GM13976 (cell line): Measurements from ENCODE around the gene SLC26A6.

Experiments used
- DNase-seq: peaks from one replicate; pipeline ENCODE4 v3.0.0; 2012; ENCODE audit warnings: low spot score
- in situ Hi-C: fragments of 300-500 bp; cut with MboI; formaldehyde crosslinking; loops from one replicate; pipeline ENCODE4 v1.12.0; 2022; ENCODE audit warnings: low sequenced_read_pairs, mixed read lengths, inconsistent platforms; ENCODE audit not compliant: unreplicated experiment
- TF ChIP-seq, protein P1 (sequence below): IDR thresholded peaks from 2 replicates; pipeline ENCODE4 v1.5.1; 2012; ENCODE audit warnings: borderline replicate concordance, mild to moderate bottlenecking; ENCODE audit not compliant: insufficient read depth; ENCODE audit errors: extremely low read depth, missing control alignments, control extremely low read depth

SLC26A6 gene

GRCh38 chr3:48660800-48661400 lies 25.6 kb upstream of the SLC26A6 start:
- in situ Hi-C loops: no loop called here
- no peak for DNase-seq
- TF ChIP-seq, protein P1, sequence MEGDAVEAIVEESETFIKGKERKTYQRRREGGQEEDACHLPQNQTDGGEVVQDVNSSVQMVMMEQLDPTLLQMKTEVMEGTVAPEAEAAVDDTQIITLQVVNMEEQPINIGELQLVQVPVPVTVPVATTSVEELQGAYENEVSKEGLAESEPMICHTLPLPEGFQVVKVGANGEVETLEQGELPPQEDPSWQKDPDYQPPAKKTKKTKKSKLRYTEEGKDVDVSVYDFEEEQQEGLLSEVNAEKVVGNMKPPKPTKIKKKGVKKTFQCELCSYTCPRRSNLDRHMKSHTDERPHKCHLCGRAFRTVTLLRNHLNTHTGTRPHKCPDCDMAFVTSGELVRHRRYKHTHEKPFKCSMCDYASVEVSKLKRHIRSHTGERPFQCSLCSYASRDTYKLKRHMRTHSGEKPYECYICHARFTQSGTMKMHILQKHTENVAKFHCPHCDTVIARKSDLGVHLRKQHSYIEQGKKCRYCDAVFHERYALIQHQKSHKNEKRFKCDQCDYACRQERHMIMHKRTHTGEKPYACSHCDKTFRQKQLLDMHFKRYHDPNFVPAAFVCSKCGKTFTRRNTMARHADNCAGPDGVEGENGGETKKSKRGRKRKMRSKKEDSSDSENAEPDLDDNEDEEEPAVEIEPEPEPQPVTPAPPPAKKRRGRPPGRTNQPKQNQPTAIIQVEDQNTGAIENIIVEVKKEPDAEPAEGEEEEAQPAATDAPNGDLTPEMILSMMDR: no peak

DNA sequence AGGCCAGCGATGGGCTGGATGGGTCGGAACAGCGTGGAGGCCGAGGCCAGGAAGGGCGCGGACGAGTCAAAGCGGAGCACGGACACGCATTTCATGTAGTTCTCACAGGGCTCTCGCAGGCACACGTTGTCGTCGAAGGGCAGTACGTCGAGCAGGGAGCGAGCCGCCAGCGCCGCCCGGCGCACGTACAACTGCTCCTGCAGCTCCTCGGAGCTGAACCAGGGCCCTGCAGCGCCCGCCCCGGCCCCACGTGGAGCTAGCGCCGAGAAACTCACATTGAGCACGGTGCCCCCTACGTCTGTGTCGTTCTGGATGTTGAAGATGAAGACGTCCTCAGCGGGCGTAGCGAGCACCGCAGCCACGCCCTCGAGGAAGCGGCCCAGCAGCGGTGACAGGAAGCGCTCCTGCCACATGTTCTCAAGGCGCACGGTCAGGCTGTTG lies 21.6 kb upstream of the SLC26A6 start:
- TF ChIP-seq, protein P1: no peak

DNA sequence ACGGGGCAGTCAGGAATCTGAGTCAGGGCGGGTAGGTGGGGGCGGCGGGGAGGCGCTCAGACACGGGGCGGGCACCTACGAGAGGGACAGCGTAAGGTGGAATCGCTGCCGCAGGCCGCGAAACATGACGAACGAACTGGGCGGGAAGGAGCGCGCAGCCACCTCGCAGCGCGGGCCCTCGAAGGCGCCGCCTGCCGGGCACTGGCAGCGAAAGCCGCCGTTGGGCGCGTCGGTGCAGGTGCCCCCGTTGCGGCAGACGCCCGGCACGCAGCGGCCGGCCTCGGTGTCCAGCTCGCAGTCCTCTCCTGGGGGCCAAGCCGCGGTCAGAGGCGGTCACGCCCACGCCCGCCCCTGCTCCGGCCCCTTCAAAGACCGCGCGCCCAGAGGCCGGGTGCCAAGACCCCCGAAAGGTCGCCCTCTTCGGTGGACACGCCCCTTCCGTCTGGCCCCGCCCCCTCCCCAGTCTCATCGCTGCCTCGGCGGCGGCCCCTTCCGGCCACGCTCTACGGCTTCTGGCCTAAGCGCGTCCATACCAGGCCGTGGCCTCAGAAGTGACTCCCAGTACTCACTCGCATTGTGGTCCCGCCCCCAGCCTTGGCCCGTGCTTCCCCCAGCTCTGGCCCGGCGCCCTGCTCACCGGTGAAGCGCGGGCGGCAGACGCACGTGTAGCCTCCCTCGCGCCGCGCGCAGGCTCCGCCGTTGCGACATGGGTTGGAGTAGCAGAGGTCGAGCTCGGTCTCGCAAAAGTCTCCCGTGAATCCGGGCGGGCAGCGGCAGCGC lies 21.0 kb upstream of the SLC26A6 start:
- TF ChIP-seq, protein P1: peak; percentile 80
- DNase-seq: peak; percentile 92
- in situ Hi-C loops: no loop called here

More for the DNA sequence above, 21.6 kb upstream of the SLC26A6 start:
- in situ Hi-C loops: no loop called here
- no peak for DNase-seq

DNA sequence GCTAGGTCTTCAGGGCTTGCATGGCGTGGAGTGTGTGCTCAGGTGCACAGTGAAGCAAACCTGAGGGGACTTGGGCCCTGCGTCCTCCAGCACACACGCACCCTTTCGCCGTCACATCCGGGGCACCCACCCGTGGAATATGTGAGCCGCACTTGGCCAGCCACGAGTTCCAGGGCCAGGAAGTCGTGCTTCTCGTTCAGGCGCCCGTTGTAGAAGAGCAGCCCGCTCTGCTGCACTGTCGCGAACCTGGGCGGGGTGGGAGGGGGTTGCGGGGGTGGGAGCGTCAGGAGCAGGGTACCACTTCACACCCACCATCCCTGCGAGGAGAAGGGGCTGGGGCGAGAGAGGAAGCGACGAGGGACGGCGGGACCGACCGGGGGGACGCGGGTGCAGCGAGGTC lies 20.3 kb upstream of the SLC26A6 start:
- TF ChIP-seq, protein P1: no peak
- peak; percentile 65 for DNase-seq
- in situ Hi-C loops: no loop called here

DNA sequence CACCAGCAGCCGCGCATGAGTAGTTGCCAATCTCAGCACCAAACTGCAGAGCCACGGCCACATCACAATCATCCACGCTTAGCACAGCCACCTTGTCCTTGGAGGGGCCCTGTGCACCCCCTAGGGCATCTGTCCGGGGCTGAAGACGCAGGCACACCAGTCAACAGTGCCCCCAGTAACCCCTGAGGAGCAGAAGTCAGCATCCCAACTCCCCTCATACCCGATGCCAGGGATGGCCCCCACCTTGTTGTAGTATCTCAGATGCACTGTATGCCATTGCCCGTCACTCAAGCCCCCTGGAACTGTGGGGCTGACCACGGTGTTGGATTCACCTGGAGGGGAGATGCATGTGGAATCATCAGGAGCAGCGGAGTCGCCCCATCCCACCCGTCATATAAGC lies 19.8 kb upstream of the SLC26A6 start:
- in situ Hi-C loops: no loop called here
- TF ChIP-seq, protein P1: no peak
- DNase-seq: no peak

DNA sequence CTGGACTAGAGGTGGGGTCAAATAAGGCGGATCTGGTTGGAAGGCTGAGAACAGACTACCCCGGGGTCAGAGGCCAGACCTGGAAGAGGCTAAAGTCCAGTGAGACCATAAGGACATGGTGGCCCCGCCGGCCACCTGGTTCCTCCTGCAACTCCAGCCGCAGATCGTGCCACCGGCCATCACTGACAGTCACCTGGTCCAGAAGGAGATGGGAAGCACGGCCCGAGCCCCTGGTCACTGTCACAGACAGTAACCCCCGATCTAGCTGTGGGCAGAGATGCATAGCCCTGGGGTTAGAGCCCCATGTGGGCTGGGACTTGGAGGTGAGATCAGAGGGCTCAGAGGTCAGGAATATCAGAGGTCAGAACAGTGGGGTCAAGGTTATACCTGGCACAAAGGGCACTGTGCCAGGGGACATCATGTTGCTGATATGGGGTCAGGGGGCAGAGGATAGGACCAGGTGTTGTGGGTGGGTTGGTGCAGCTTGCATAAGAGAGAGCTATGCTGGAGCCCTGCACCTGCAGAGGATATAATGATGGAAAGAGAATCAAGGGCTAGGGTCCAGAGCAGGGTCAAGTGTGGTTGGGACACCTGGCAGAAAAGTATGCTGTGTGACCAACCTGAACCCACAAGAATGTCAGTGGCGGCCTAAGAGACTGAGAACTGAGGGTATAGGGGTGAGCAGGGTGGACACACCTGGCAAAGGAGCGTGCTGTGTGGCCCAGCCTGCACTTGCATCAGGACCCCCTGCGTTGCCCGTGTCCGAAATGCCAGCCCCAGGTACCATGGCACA lies 17.9 kb upstream of the SLC26A6 start:
- TF ChIP-seq, protein P1: no peak
- in situ Hi-C loops: no loop called here
- DNase-seq: no peak
